ENCODE results near the gene GNAI2.
"Not testable (repeated sequence)": the region's sequence is repeated elsewhere in the genome, so short reads cannot be mapped to it uniquely, and the experiment has no call there.

Gene GNAI2

DNA sequence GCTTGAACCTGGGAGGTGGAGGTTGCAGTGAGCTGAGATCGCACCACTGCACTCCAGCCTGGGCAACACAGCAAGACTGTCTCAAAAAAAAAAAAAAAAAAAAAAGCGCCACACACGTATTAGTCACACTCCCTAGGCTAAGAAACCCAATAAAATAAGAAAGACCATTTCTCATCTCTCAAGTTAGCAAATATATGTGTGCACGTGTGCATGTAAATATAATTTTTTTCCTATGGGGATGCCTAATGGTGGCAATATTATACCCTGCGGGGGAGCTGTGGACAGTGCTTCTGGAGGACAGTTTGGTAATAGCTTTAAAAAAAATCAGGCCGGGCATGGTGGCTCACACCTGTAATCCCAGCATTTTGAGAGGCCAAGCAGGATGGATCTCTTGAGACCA lies 48.1 kb downstream of the GNAI2 start:
- DNase-seq = not testable (repeated sequence)

DNA sequence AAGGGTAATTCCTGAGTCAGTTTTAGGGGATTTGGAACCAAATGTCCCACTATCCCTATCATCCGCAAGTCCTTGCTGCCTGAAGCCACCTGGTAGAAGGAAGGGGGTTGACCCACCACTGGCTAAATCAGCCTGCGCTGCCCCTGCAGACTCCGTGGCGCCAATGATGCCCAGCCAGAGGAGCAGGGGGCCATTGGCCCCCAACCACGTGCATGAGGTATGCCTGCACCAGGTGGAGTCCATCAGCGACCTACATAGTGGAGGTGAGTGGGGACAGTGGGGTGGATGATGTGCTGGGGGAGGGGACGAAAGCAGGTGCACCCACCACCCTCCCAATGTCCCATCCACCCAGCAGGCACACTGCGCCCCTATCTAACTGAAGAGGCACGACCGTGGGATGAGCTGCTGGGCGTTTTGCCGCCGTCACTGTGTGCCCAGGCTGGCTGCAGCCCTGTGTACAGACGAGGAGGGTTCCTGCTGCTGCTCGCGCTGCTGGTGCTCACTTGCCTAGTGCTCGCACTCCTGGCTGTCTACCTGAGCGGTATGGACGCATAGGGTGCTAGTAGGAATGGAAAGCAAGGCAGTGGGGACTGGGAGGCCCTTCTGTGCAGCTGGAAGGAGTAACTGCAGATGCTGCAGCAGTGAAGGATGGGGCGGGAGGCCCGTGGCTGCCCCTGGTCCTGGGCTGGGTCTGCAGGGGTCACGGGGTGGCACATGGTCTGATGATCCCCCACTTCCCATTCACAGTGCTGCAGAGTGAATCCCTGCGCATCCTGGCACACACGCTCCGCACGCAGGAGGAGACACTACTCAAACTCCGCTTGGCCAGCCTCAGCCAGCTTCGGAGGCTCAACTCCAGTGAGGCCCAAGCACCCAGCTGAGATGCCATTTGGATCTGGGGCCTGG lies 50.6 kb downstream of the GNAI2 start:
- DNase-seq = no peak

DNA sequence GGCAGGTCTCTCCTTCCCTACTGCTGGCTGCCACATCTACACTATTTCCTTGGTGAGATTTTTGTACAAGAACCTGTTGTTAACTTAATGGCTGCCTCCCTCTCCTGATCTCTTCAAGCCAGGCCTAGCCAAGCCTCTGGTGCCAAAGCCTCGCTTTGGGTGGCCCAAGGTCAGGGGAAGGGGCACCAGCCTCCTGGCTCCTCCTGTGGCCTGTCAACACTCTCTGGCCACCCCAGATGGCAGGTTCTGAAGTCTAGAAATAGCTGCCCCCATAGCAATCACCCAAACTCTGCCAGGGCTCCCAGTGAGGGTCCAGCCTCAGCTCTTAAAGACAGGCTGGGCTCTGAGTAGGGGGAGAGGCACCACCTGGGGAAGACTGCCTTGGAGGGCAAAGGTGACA lies 51.3 kb downstream of the GNAI2 start:
- no peak for DNase-seq

DNA sequence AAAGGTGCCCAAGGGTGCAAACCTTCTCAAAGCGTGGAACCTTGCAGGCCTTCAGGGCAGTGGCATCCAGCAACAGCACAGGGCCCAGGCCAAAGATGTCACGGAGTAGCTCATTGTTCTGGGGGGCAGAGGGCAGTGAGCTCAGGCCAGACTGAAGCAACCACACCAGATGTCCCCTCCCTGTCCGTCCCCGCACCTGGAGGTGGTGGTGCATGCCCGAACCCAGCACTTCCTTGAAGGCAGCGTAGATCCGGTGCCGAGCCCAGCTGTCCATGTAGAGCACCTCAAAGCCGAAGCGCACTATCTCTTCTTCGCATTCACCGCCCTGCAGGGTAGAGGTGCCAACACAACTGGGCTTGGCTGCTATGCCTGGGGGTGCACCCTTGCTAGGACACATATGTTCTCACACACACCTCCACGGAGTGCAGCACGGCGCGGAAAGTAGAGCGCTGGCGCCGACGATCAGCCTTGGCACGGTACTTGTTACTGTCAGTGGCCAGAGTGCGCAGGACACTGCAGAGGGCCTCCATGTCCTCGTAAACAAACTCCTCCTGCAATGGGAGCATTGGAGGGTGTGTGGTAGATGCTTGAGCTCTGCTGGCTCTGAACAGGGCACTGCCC lies 52.5 kb downstream of the GNAI2 start:
- DNase-seq = no peak

DNA sequence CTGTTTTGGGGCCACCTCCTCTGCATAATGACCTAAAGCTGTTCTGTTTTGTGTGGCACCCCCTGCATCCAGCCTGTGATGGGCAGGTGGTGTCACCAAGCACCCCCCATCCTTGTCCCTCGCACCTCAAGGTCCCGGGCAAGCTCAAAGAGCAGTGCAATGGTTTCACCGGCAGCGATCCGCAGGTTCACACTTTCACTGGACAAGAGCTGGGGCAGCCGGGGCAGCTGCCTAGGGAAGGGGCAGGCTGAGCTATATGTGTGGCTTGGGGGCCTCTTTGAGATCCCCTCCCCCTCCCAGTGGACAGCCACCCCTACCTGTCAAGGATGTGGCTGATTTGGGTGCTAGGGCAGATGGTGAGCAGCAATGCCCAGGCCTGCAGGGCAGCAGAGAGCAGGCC lies 53.1 kb downstream of the GNAI2 start:
- no peak for DNase-seq

DNA sequence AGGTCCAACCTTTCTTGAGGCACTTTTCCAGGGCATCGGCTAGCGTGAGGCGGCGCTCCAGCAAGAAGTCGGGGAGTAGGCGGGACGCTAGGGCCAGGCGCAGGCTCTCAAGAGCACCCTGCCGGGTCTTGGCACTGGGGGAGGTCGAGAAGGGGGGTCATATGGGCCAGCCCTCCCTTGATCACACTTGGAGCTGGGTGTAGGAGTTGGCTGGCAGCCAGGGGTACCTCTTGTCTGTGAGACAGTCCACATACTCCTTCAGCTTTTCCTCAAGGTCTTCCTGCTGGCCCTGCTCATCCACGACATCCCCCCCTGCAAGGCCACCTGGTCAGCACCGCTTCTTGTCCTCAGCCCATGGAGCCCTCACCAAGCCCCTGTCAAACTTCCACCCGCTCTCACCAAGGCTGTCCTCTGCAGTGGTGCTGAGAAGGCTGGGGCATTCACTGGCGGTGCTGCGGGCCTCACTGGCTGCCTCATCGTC lies 54.2 kb downstream of the GNAI2 start:
- DNase-seq = no peak

DNA sequence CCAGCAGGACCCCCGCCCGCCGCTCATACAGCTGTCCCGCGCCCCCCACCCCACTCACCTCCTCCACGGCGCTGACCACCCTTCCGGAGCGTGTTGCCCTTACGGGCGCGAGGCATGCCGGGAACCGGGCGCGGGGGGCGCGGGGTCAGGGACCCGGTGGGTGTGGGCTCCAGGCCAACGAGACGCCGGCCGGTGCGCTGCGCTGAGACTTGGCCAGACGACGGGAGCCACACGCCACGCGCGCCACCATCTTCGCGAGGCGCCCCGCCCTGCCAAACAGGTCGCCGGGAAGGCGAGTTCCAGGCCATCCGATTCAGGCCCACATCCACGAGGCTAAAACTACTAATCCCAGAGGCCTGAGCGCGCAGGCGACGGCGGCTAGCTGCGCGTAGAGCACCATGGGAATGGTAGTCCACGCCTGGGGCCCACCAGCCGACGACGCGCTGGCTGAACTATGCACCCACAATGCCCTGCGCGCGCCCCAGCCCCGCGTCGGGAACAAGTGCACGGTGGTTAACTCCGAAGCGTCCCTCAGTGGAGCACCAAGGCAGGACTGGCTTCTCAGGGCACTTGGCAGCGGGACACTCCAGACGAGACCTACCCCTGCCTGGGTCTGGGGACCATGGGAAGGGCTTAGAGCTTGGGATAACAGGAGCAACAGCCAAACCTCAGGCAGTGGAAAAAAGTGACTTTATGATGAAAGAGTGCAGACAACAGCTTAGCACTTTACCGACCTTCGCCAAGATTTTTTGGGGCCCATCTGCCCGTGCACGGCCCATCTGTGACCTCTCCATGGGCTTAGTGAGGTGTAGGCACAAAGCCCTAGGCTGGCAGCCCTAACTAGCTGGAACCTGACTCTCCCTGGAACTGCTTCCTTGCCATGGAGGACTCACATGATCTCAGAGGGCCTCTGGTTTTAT lies 56.4 kb downstream of the GNAI2 start, which contains the start of gene IFRD2:
Gene IFRD2 (minus strand): TSS at position 271 of the 920 bp plus-strand sequence. CDS start 155 bp downstream, at position 116.
- DNase-seq = peak; percentile 74 to 92

DNA sequence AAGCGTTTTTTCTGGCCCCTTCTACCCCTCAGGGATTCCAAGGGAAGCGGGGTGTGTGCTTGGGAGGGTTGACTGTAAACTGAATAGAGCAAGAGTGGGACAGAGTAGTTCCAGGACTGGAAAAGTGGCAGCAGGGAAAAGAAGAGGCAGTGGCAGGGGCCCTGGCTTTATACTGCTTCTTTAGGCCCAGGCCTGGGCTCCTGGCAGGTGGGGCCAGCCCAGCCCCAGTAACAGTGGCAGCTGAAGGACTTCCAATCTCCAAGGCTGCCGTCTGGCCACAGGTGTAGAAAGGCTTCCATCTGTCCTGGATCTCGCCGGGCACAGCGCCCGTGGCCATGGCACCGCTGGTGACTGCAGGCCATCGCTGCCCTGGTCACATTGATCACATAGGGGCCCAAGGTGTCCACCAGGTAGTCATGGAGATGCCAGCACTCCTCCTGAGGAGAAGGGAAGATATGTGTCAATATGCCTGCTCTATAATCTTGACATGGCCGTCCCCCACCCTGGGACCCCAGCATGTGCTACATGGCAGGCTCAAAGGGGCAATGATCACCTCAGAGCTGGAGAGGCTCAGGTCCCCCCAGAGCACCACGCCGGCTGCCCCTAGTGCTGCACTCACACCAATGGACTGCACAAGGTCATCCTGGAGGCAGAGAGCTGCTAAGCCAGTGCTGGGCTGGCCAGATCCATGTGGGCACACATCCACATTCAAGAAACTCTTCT lies 57.2 kb downstream of the GNAI2 start:
- DNase-seq = no peak

DNA sequence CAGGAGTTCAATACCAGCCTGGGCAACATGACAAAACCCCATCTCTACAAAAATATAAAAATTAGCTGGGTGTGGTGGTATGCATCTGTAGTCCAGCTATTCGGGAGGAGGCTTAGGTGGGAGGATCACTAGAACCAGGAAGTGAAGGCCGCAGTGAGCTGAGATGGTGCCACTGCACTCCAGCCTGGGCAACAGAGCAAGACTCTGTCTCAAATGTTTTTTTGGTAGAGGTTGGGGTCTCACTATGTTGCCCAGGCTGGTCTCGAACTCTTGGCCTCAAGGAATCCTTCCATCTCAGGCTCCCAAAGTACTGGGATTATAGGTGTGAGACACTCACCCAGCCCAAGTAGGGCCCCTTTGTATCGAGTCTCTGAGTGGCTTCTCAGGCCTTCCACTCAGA lies 58.1 kb downstream of the GNAI2 start:
- DNase-seq = no peak

DNA sequence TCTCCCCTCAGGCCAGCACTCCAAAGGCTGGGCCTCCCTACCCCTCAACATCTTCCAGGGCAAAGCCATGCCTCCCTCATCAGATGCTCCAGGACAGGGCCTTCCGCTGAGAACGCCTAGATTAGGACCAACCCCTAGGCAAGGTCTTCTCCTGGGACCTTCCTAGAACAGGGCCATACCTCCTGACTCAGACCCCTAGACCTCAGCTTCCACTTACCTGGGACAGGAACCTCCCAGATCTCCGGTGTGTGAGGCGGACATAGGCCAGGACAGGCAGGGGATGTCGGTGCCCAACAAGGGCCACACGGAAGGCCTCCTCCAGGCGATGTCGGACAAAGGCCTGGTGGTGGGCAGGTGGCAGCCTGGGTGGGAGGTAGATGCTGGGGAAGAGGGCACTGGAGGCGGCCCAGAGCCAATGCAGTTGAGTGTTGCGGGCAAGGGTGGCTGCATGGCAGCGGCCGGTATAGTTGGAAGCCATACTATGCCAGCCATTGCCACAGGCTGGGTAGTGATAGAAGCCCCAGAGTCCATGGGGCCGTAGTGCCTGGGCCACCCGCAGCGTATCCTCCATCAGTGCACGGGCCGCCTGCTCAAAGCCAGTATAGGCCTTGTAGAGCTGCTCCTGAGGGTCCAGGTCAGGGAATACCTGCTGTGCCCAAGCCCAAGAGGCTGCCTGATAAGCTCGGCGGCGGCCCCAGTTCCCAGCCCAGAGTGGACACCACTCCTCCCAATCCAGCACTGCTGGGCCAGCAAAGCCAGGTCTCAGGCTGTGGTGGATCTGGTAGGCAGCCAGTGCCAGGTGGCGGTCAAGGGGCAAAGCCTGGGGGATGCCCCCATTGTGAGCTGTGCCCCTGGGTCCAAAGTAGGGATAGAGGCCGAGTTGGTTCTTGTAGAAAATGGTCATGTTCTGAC lies 58.7 kb downstream of the GNAI2 start:
- no peak for DNase-seq

DNA sequence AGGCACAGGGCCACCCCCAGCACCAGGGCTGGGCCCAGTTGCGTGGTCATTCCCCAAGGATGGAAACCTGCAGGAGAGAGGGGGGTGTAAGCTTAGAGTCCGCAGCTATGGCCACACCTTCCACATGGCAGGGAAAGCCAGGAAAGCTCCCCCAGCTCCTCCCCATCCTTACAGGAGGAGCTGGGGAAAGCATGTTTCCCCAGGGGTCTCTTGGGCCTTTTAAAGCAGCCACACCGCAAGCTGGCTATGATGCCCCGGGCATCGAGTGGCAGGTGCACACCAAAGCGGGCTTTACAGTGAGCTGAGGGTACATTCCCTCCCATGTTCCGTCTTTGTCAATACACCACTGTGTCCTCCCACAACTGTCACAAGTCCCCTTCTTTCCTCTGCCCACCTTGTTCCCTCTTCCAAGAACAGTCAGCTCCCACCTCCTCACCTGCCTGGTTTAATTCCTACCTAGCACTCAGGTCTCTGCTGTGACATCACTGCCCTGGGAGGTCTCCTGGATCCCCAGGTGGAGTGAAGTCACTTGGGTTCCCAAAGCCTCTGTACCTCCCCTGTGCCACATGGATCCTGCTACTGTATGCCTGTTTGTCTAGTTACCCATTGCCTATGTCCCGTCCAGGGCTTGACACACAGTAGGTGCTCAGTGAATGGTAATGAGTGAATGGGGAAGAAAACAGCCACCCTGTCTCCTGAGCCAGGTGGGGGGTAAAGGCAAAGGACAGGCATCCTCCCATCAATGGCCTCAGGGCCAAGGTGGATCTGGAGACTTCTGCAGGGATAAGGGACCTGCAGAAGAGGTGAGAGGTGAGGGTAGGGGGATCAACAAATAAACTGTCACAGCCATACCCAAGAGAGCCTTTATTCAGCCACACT lies 59.8 kb downstream of the GNAI2 start:
- no peak for DNase-seq

DNA sequence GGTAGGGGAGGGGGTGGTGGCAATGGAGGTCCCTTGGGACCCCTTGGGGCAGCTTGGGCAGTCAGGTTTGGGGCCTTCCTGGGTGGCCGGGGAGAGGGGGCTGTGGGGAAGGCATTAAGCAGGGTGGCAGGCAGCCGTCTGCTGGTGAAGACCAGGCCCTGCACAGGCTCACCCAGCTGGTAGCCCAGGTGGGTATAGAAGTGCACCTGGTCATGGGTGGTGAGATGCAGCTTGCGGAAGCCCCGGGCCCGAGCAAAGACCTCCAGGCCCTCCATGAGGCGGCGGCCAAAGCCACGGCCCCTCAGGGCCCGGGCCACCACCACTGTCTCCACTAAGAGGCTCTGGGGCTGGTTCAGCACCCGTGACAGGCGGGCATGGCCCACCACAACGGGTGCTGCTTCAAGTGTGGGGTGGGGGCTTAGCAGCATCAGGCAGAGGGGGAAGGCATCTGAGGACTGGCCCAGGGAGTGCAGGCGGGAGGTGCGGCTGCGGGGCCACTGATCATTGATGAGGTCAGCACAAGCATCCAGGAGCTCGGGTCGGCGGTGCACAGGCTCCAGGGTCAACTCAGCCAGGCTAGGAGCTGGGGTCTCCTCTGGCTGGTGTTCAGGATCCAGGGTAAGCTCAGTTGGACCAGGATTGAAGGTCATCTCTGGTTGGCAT lies 60.8 kb downstream of the GNAI2 start:
- DNase-seq = no peak

DNA sequence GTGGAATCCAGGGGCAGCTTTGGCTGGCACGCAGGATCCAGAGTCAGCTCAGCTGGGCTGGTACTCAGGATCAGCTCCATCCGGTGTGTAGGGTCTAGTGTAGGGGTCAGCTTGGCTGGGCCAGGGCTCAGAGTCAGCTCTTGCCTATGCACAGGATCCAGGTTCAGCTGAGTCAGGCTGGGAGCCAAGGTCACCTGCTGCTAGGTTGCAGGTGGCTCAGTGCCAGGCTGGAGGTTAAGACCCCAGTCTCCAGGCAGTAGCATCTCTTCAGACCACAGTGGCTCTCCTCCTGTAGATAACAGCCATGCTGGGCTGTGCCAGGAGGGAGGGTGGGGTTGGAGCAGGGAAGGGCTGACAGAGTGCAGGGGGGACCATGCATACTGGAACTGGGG lies 61.4 kb downstream of the GNAI2 start:
- no peak for DNase-seq

DNA sequence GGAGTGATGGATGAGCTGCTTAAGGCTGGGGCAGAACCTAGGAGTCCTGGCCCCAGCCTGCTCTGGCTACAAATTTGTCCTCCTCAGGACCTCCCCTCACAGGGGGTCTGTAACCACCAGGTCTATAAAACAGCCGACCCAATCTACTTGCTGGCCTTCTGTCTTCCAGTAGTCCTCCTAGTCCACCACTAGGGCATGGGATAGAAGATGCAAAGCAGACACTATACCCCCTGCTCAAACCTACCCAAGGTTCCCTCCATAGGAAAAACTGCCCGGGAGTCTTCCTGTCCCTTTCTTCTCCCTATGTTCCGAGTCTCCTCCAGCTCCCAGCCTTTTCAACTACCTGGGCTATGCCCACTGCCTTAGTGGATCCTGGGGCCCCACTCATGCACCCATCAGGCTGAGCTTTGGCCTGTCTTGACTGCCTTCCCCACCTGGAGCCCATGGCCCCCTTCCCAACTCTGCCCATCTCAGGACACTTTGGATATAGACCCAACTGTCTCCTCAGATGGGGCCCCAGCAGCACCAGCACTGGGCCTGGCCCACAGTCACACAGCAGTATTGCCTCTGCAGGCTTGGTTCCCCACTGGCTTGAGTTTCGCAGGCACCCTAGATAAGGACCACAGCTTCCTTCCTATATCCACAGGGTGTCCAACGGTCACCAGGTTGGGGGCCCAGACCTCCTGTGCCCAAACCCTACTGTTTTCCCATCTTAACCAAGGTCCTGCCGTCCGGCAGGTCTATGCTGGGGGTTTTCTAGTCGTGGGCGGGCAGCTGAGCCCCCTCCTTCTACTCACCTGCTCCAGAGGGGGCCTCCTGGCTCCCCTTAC lies 62.1 kb downstream of the GNAI2 start:
- no peak for DNase-seq

DNA sequence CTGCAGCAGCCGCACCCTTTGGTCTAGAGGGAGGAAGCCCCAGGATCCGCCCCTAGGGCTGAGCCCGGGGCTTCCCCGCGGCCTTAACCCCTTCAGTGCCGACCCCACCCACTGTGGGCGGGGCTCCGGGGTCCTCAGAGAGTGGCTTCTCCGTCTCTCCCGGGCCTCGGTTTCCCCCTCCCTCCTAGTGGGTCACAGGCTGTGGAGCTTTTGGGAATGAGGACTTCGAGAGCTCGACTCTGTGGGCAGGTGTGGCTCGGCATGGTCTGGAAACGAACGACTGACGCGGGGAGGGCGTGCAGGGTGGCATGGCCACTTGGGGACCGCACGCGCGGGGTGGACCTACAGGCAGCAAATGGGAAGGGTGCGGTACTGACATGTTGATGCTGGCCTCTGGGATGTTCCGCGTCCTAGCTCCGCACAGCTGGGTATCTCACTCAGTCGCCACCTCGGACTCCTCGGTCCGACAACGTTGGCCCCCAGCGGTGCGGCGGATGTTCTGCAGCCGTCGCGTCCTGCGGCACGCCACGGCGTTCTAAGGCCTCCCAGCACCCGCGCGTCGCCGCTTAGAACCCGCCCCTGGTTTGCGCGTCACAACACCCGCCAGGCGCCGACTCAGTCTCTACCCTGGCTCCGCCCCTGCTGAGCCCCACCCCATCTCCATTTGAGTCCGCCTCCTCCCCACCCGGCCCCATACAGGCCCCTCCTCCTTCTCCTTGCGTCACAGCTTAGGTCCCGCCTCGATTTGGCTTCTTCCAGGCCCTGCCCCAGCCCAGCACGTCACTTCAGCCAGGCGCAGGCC lies 63.0 kb downstream of the GNAI2 start, which contains the start of the genes HYAL3 and NAA80:
Gene HYAL3 (minus strand): TSS at position 570 of the 802 bp plus-strand sequence. CDS start 3,803 bp downstream, outside the sequence.
Gene NAA80 (minus strand): TSS at position 570 of the 802 bp plus-strand sequence. CDS start 1,942 bp downstream, outside the sequence.
- peak; percentile 79 to 92 for DNase-seq

DNA sequence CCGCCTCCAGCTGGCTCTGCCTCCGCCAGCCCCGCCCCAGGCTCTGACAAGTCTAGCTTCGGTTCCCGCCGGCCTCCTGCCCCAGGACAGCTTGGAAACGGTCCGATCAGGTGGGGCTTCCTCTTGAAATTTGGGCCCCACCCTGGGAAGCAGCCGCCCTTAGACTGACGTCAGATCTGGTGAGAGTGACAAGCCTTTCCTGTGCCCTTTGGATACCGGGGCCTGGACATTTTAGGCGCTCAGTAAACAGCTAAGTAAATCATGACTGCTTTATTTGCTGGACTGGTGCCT lies 63.6 kb downstream of the GNAI2 start:
- no peak for DNase-seq

DNA sequence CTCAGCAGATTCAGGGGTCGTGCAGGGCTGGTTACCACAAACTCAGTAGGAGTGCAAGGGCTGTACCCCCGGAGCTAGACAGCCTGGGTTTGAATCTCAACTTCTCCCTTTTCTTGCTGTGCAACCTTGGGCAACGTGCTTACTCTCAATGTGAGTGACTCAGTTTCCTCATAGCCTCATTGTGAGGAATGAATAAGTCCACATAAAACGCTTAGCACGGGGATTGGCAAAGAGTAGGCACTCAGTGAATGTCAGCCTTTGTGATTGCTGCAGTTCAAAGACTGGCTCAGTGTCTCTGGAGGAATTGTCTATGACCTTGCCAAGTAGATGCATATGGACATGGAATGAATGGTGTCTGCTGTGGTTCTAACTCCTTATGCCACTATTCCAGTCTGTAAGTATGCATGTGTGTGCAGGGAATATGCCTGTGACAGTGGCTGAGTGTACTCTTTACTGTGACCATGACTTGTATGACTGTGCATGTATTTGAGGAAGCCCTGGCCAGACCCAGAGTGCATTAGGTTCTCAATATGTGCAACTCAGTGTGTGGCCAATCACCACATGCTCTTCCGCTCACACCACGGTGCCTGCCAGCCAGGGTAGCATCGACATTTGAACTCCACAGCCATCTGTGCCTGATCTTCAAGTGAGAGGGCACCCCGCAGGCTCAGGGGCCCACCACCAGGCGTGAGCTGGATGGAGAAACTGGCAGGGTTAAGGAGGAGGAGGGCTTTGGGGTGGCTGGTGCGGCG lies 64.1 kb downstream of the GNAI2 start:
- no peak for DNase-seq
